Fibroblast of pulmonary artery (primary cell): ENCODE results near the gene ANKRD29.

ENCODE experiments used
- DNase-seq: peaks from one replicate; pipeline ENCODE4 v3.0.0-alpha.2; 2010; ENCODE audit warnings: low read depth
- H3K4me3 ChIP-seq: replicated peaks from 2 replicates; pipeline ENCODE4 v1.5.1; 2011; ENCODE audit warnings: low read depth, mild to moderate bottlenecking, control low read depth, low read length, moderate library complexity
- CTCF ChIP-seq: IDR thresholded peaks from 2 replicates; pipeline ENCODE4 v1.5.1; 2011; ENCODE audit warnings: mild to moderate bottlenecking, control low read depth, low read length, inconsistent platforms; ENCODE audit errors: missing control alignments

Gene ANKRD29

GRCh38 chr18:23608211-23608610 is 54.5 kb downstream of the ANKRD29 start:
- TF ChIP-seq CTCF = no peak
- no peak for DNase-seq
- H3K4me3 ChIP-seq = no peak overlapping the region

GRCh38 chr18:23605941-23606340 is 56.8 kb downstream of the ANKRD29 start:
- DNase-seq = no peak
- no peak overlapping the region for H3K4me3 ChIP-seq
- no peak for TF ChIP-seq CTCF

- TF ChIP-seq CTCF = no peak
- no peak for DNase-seq
- no peak overlapping the region for H3K4me3 ChIP-seq
These were observed 62.9 kb downstream of the ANKRD29 start for GRCh38 chr18:23599809-23600208.

- no peak for DNase-seq
- no peak for TF ChIP-seq CTCF
- H3K4me3 ChIP-seq = no peak overlapping the region
These were observed 66.5 kb downstream of the ANKRD29 start for GRCh38 chr18:23596183-23596582.

- no peak overlapping the region for H3K4me3 ChIP-seq
- no peak for DNase-seq
- TF ChIP-seq CTCF = no peak
These were observed 67.1 kb downstream of the ANKRD29 start for GRCh38 chr18:23595591-23595990.

GRCh38 chr18:23593720-23594119 is 69.0 kb downstream of the ANKRD29 start:
- no peak overlapping the region for H3K4me3 ChIP-seq
- TF ChIP-seq CTCF = no peak
- DNase-seq = peak; percentile 87

- no peak overlapping the region for H3K4me3 ChIP-seq
- DNase-seq = no peak
- TF ChIP-seq CTCF = no peak
These were observed 69.8 kb downstream of the ANKRD29 start for GRCh38 chr18:23592911-23593310.
